ENCODE data around the gene VWF. TPM values are rescaled to one million over a fixed set of nuclear protein-coding genes. Genes with fewer than 3 reads are reported as not detected.

Gene VWF
- total and polyA plus RNA-seq, 2 of the 13 experiments (the other 11 are each of a cell fraction or from before 2014, with no cell fraction given) = 0.20 to 0.25 TPM

- no peaks in the 10 kb centered on the region for H3K27me3 ChIP-seq (ENCODE audit: control insufficient read depth in 1 of 2, insufficient read depth in 2 of 2, low read length in 2 of 2)
- no peak overlapping the region for H3K4me3 ChIP-seq (replicated peaks in 1 of 3; ENCODE audit: insufficient read depth in 1 of 3, low read depth in 2 of 3, low read length in 3 of 3)
- ChIA-PET CTCF (ENCODE audit: low intra/inter-chr PET ratio, low total read pairs) (no interaction called here), POLR2A (no interaction called here)
- DNase-seq (ENCODE audit: low spot score) (no peak), FAIRE-seq (no peak), ATAC-seq (no peak)
- no peaks in the 10 kb centered on the region for H3K36me3 ChIP-seq (replicated peaks in 1 of 2; ENCODE audit: control insufficient read depth in 1 of 2, insufficient read depth in 2 of 2, low read length in 2 of 2)
- no peaks in the 10 kb centered on the region; the same call in 1 of the 2 replicates for H3K9me3 ChIP-seq (ENCODE audit: low read length)
- H2AFZ ChIP-seq (ENCODE audit: low read length) = no peak overlapping the region
- no peaks in the 10 kb centered on the region for H3K4me1 ChIP-seq (ENCODE audit: insufficient read depth, low read length)
- in situ Hi-C loops (cut with HindIII; ENCODE audit: extremely low pct_ligation_motif_present, low pct_unique_long_range_greater_than_20kb) (no loop called here), intact Hi-C loops (cut with micrococcal nuclease; ENCODE audit: unreplicated experiment) (no loop called here)
- no peak overlapping the region for H3K27ac ChIP-seq (ENCODE audit: extremely low read length, insufficient read depth, low read length)
- no peak overlapping the region for H3K9ac ChIP-seq (ENCODE audit: insufficient read depth, low read depth, low read length)
- TF ChIP-seq MNT (IDR thresholded peaks at IDR 0.05) = peak; percentile 80
- no peak for TF ChIP-seq ZC3H4 (CRISPR knock-in tag; IDR thresholded peaks at IDR 0.05; ENCODE audit: borderline replicate concordance)
- peak; percentile 91 for TF ChIP-seq MAFF (IDR thresholded peaks at IDR 0.05; ENCODE audit: low read depth, low read length)
- peak; percentile 89 to 92 for TF ChIP-seq MAFK (conservative IDR thresholded peaks at IDR 0.05 in 1 of 2, IDR thresholded peaks at IDR 0.05 in 1 of 2; ENCODE audit: low read length in 2 of 2)
- no peak for TF ChIP-seq ZNF142 (CRISPR knock-in tag; IDR thresholded peaks at IDR 0.05)
- no peak overlapping the region for H3K4me2 ChIP-seq (ENCODE audit: low read depth, low read length)
- WGBS (ENCODE audit: low lambda C conversion rate) = 42% methylated on average over 3 of the region's 3 CpGs
- H3K79me2 ChIP-seq (ENCODE audit: insufficient read depth, low read length) = no peaks in the 10 kb centered on the region
- no peaks in the 10 kb centered on the region for H4K20me1 ChIP-seq (ENCODE audit: insufficient read depth, low read length)
- no TSS peak for BruUV-seq (replicated peaks)
These were observed 94.4 kb downstream of the VWF start for GRCh38 chr12:6030081-6030480.

Data from HepG2 (cell line).